DMS53 treated with DMSO at 0.1 percent for 48 hours (cell line): Measurements from ENCODE around the gene ARHGAP44.
"Not testable (repeated sequence)": the region's sequence is repeated elsewhere in the genome, so short reads cannot be mapped to it uniquely, and the experiment has no call there.

Experiments
- DNase-seq: peaks from one replicate; lab custom pipeline; 2025; ENCODE audit not compliant: unreplicated experiment; lab: John Stamatoyannopoulos, UW

Gene ARHGAP44

GRCh38 chr17:12958786-12959185 lies 169.5 kb downstream of the ARHGAP44 start:
- DNase-seq: no peak

GRCh38 chr17:12959441-12959840 lies 170.1 kb downstream of the ARHGAP44 start:
- no peak for DNase-seq

GRCh38 chr17:12961655-12962054 lies 172.4 kb downstream of the ARHGAP44 start:
- no peak for DNase-seq

GRCh38 chr17:12963505-12963904 lies 174.2 kb downstream of the ARHGAP44 start:
- no peak for DNase-seq

- no peak for DNase-seq
These were observed 174.9 kb downstream of the ARHGAP44 start for GRCh38 chr17:12964162-12964561.

GRCh38 chr17:12964840-12965239 lies 175.5 kb downstream of the ARHGAP44 start:
- no peak for DNase-seq

- no peak for DNase-seq
These were observed 176.7 kb downstream of the ARHGAP44 start for GRCh38 chr17:12965988-12966387.

- no peak for DNase-seq
These were observed 177.1 kb downstream of the ARHGAP44 start for GRCh38 chr17:12966413-12966812.

- no peak for DNase-seq
These were observed 178.7 kb downstream of the ARHGAP44 start for GRCh38 chr17:12967962-12968361.

- no peak for DNase-seq
These were observed 184.3 kb downstream of the ARHGAP44 start for GRCh38 chr17:12973496-12974004.

GRCh38 chr17:12974005-12974531 lies 184.8 kb downstream of the ARHGAP44 start:
- no peak for DNase-seq

GRCh38 chr17:12977008-12977751 lies 187.9 kb downstream of the ARHGAP44 start:
- no peak for DNase-seq

- not testable (repeated sequence) for DNase-seq
These were observed 189.5 kb downstream of the ARHGAP44 start for GRCh38 chr17:12978787-12979186.

GRCh38 chr17:12979246-12979645 lies 189.9 kb downstream of the ARHGAP44 start:
- DNase-seq: no peak

- no peak for DNase-seq
These were observed 190.7 kb downstream of the ARHGAP44 start for GRCh38 chr17:12979826-12980500.

- DNase-seq: no peak
These were observed 192.9 kb downstream of the ARHGAP44 start for GRCh38 chr17:12982224-12982623.

- DNase-seq: no peak
These were observed 194.9 kb downstream of the ARHGAP44 start for GRCh38 chr17:12983991-12984884.

- no peak for DNase-seq
These were observed 196.4 kb downstream of the ARHGAP44 start for GRCh38 chr17:12985431-12986293.

GRCh38 chr17:12987120-12987519 lies 197.8 kb downstream of the ARHGAP44 start:
- no peak for DNase-seq
